ENCODE data around the gene PAXIP1. TPM values are rescaled to one million over a fixed set of nuclear protein-coding genes. Genes with fewer than 3 reads are reported as not detected.

PAXIP1 gene
- total and polyA plus RNA-seq, 10 of the 15 experiments (the other 5 are each of a cell fraction or from before 2014, with no cell fraction given) = 7.3 to 27.2 (median 18.1) TPM

DNA sequence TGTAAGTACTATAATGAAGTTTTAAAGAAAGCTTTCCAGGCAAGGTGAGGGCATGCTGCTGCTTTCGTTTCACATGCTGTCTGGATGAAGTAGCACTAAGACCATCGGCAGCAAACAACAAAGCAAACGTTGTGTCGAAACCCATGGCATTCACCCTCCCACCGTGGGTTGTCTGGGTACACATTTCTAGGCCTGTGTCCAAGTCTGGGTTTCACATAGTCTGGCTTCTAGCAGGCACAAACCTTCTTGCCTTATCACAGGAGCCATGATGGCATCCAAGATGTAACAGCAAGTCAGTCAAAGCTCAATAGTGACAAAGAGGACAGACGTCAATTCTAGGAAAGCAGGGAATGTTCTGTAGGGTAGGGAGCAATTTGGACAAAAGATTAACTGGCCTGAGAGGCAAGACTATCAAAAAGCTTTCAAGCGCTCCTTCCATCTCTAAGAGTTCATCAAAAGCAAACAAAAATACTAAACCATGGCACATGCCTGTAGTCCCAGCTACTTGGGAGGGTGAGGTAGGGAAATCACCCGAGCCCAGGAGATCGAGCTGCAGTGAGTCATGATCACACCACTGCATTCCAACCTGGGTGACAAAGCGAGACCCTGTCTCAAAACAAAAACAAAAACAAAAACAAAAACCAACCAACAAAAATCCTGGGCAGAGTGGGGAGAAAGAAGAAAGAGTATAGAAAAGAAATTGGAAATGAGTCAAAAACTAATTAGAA is 42.7 kb downstream of the PAXIP1 start (continued):
- no peak for TF ChIP-seq ETV6 (conservative IDR thresholded peaks at IDR 0.05 in 1 of 2, IDR thresholded peaks at IDR 0.05 in 1 of 2; ENCODE audit: borderline replicate concordance in 1 of 2, low read depth in 1 of 2)
- TF ChIP-seq STAT1 (conservative IDR thresholded peaks at IDR 0.05) = no peak
- TF ChIP-seq, protein P1, sequence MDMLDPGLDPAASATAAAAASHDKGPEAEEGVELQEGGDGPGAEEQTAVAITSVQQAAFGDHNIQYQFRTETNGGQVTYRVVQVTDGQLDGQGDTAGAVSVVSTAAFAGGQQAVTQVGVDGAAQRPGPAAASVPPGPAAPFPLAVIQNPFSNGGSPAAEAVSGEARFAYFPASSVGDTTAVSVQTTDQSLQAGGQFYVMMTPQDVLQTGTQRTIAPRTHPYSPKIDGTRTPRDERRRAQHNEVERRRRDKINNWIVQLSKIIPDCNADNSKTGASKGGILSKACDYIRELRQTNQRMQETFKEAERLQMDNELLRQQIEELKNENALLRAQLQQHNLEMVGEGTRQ (IDR thresholded peaks at IDR 0.05; ENCODE audit: borderline replicate concordance, low read depth, low read length) = no peak
- no peak for TF ChIP-seq TCF7 (IDR thresholded peaks at IDR 0.05; ENCODE audit: borderline replicate concordance)
- TF ChIP-seq ESRRA (IDR thresholded peaks at IDR 0.05; ENCODE audit: low read length) = no peak
- TF ChIP-seq, protein P2, sequence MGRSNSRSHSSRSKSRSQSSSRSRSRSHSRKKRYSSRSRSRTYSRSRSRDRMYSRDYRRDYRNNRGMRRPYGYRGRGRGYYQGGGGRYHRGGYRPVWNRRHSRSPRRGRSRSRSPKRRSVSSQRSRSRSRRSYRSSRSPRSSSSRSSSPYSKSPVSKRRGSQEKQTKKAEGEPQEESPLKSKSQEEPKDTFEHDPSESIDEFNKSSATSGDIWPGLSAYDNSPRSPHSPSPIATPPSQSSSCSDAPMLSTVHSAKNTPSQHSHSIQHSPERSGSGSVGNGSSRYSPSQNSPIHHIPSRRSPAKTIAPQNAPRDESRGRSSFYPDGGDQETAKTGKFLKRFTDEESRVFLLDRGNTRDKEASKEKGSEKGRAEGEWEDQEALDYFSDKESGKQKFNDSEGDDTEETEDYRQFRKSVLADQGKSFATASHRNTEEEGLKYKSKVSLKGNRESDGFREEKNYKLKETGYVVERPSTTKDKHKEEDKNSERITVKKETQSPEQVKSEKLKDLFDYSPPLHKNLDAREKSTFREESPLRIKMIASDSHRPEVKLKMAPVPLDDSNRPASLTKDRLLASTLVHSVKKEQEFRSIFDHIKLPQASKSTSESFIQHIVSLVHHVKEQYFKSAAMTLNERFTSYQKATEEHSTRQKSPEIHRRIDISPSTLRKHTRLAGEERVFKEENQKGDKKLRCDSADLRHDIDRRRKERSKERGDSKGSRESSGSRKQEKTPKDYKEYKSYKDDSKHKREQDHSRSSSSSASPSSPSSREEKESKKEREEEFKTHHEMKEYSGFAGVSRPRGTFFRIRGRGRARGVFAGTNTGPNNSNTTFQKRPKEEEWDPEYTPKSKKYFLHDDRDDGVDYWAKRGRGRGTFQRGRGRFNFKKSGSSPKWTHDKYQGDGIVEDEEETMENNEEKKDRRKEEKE (IDR thresholded peaks at IDR 0.05) = no peak
- TF ChIP-seq ZNF207 (IDR thresholded peaks at IDR 0.05; ENCODE audit: borderline replicate concordance) = no peak
- TF ChIP-seq POLR2AphosphoS5 (IDR thresholded peaks at IDR 0.05; ENCODE audit: low read length) = no peak
- TF ChIP-seq, protein P3, sequence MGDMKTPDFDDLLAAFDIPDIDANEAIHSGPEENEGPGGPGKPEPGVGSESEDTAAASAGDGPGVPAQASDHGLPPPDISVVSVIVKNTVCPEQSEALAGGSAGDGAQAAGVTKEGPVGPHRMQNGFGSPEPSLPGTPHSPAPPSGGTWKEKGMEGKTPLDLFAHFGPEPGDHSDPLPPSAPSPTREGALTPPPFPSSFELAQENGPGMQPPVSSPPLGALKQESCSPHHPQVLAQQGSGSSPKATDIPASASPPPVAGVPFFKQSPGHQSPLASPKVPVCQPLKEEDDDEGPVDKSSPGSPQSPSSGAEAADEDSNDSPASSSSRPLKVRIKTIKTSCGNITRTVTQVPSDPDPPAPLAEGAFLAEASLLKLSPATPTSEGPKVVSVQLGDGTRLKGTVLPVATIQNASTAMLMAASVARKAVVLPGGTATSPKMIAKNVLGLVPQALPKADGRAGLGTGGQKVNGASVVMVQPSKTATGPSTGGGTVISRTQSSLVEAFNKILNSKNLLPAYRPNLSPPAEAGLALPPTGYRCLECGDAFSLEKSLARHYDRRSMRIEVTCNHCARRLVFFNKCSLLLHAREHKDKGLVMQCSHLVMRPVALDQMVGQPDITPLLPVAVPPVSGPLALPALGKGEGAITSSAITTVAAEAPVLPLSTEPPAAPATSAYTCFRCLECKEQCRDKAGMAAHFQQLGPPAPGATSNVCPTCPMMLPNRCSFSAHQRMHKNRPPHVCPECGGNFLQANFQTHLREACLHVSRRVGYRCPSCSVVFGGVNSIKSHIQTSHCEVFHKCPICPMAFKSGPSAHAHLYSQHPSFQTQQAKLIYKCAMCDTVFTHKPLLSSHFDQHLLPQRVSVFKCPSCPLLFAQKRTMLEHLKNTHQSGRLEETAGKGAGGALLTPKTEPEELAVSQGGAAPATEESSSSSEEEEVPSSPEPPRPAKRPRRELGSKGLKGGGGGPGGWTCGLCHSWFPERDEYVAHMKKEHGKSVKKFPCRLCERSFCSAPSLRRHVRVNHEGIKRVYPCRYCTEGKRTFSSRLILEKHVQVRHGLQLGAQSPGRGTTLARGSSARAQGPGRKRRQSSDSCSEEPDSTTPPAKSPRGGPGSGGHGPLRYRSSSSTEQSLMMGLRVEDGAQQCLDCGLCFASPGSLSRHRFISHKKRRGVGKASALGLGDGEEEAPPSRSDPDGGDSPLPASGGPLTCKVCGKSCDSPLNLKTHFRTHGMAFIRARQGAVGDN (IDR thresholded peaks at IDR 0.05) = no peak
- TF ChIP-seq, protein P4, sequence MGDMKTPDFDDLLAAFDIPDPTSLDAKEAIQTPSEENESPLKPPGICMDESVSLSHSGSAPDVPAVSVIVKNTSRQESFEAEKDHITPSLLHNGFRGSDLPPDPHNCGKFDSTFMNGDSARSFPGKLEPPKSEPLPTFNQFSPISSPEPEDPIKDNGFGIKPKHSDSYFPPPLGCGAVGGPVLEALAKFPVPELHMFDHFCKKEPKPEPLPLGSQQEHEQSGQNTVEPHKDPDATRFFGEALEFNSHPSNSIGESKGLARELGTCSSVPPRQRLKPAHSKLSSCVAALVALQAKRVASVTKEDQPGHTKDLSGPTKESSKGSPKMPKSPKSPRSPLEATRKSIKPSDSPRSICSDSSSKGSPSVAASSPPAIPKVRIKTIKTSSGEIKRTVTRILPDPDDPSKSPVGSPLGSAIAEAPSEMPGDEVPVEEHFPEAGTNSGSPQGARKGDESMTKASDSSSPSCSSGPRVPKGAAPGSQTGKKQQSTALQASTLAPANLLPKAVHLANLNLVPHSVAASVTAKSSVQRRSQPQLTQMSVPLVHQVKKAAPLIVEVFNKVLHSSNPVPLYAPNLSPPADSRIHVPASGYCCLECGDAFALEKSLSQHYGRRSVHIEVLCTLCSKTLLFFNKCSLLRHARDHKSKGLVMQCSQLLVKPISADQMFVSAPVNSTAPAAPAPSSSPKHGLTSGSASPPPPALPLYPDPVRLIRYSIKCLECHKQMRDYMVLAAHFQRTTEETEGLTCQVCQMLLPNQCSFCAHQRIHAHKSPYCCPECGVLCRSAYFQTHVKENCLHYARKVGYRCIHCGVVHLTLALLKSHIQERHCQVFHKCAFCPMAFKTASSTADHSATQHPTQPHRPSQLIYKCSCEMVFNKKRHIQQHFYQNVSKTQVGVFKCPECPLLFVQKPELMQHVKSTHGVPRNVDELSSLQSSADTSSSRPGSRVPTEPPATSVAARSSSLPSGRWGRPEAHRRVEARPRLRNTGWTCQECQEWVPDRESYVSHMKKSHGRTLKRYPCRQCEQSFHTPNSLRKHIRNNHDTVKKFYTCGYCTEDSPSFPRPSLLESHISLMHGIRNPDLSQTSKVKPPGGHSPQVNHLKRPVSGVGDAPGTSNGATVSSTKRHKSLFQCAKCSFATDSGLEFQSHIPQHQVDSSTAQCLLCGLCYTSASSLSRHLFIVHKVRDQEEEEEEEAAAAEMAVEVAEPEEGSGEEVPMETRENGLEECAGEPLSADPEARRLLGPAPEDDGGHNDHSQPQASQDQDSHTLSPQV (IDR thresholded peaks at IDR 0.05) = no peak
- TF ChIP-seq NFIC (IDR thresholded peaks at IDR 0.05; ENCODE audit: low read depth, low read length) = no peak
- TF ChIP-seq SUZ12 (IDR thresholded peaks at IDR 0.05; ENCODE audit: unreplicated experiment) = no peak
- no peak for TF ChIP-seq KDM1A (IDR thresholded peaks at IDR 0.05; ENCODE audit: borderline replicate concordance)
- TF ChIP-seq, protein P5, sequence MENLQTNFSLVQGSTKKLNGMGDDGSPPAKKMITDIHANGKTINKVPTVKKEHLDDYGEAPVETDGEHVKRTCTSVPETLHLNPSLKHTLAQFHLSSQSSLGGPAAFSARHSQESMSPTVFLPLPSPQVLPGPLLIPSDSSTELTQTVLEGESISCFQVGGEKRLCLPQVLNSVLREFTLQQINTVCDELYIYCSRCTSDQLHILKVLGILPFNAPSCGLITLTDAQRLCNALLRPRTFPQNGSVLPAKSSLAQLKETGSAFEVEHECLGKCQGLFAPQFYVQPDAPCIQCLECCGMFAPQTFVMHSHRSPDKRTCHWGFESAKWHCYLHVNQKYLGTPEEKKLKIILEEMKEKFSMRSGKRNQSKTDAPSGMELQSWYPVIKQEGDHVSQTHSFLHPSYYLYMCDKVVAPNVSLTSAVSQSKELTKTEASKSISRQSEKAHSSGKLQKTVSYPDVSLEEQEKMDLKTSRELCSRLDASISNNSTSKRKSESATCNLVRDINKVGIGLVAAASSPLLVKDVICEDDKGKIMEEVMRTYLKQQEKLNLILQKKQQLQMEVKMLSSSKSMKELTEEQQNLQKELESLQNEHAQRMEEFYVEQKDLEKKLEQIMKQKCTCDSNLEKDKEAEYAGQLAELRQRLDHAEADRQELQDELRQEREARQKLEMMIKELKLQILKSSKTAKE (IDR thresholded peaks at IDR 0.05; ENCODE audit: low read depth, poor library complexity, severe bottlenecking) = no peak

Data from GM12878 (cell line).